Activated CD8-positive, alpha-beta T cell treated with anti-CD3 and anti-CD28 coated beads for 36 hours (primary cell): ENCODE measurements around the gene REL. TPM values are rescaled to one million over a fixed set of nuclear protein-coding genes. Genes with fewer than 3 reads are reported as not detected.
"Not testable (repeated sequence)": the region's sequence is repeated elsewhere in the genome, so short reads cannot be mapped to it uniquely, and the experiment has no call there.

Experiments used
- ATAC-seq: fragments of 200-7000 bp; cut with Tn5 transposase; one replicate; pipeline ENCODE4 v1.10.0; 2021; ENCODE audit warnings: mild to moderate bottlenecking, moderate library complexity
- CTCF ChIA-PET: fragments of 350-600 bp; sonication (Branson Sonifier 250); formaldehyde crosslinking; loops from one replicate; lab custom pipeline; 2021; ENCODE audit warnings: antibody characterized with exemption; lab: Charles Lee
- POLR2A ChIA-PET: fragments of 350-600 bp; sonication (Branson Sonifier 250); formaldehyde crosslinking; loops from one replicate; lab custom pipeline; 2021; ENCODE audit warnings: antibody characterized with exemption; lab: Charles Lee
- DNase-seq: peaks from one replicate; pipeline ENCODE4 v3.0.0-alpha.2; 2020
- H3K27ac Mint-ChIP-seq: one replicate; pipeline ENCODE4 v1.8.0; 2021; ENCODE audit warnings: mild to moderate bottlenecking, mixed read lengths
- H3K27me3 Mint-ChIP-seq: one replicate; pipeline ENCODE4 v1.8.0; 2021; ENCODE audit warnings: mixed read lengths
- H3K36me3 Mint-ChIP-seq: one replicate; pipeline ENCODE4 v1.8.0; 2021; ENCODE audit warnings: low read depth, mixed read lengths
- H3K4me1 Mint-ChIP-seq: one replicate; pipeline ENCODE4 v1.8.0; 2021; ENCODE audit warnings: low read depth, mixed read lengths
- H3K4me3 Mint-ChIP-seq: one replicate; pipeline ENCODE4 v1.8.0; 2021; ENCODE audit warnings: mild to moderate bottlenecking, moderate library complexity, mixed read lengths
- H3K9me3 Mint-ChIP-seq: one replicate; pipeline ENCODE4 v1.8.0; 2021; ENCODE audit warnings: mixed read lengths
- intact Hi-C: fragments of 100-400 bp; cut with micrococcal nuclease; formaldehyde crosslinking; loops from one replicate; pipeline ENCODE4 v1.10.0; 2022
- total RNA-seq, 2 experiments: library from RNA; stranded (reverse); gene quantifications; one replicate each; pipeline ENCODE4 v1.2.3, GENCODE V29; 2021
- TF ChIP-seq, protein P1 (sequence below): fragments of 200-600 bp; IDR thresholded peaks from one replicate; pipeline ENCODE4 v1.8.0; 2022; ENCODE audit warnings: antibody characterized with exemption, mild to moderate bottlenecking

REL gene
- total RNA-seq, 2 experiments from 2014 or later, result 84.7 to 85.3 TPM

DNA sequence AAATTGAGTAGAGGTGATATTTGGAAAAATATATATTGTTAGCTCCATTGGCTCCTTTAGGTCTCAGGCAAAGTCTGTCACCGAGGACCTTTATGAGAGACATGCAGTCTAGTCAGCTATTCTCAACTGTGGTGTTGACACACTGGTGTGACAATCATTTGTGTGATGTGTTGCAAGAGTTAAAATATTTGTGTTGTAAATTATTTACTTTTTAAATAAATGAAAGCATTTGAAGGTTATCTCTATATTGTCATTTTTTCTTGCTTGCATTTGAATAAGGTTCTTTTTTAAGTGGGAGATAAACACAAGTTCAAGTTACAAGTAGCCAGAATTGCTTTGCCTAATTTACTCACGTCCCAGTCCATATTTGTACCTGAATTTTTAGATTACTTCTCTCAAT lies 4.3 kb downstream of the REL start:
- Mint-ChIP-seq H3K27me3 (no peaks in the 10 kb centered on the region), H3K36me3 (peaks cover 69% of the 10 kb centered on the region), H3K4me3 (peak overlapping the region; percentile 95), H3K9me3 (peaks cover 1% of the 10 kb centered on the region), H3K4me1 (peaks cover 45% of the 10 kb centered on the region), H3K27ac (peak overlapping the region; percentile 94)
- ATAC-seq (no peak), DNase-seq (no peak)
- TF ChIP-seq, protein P1, sequence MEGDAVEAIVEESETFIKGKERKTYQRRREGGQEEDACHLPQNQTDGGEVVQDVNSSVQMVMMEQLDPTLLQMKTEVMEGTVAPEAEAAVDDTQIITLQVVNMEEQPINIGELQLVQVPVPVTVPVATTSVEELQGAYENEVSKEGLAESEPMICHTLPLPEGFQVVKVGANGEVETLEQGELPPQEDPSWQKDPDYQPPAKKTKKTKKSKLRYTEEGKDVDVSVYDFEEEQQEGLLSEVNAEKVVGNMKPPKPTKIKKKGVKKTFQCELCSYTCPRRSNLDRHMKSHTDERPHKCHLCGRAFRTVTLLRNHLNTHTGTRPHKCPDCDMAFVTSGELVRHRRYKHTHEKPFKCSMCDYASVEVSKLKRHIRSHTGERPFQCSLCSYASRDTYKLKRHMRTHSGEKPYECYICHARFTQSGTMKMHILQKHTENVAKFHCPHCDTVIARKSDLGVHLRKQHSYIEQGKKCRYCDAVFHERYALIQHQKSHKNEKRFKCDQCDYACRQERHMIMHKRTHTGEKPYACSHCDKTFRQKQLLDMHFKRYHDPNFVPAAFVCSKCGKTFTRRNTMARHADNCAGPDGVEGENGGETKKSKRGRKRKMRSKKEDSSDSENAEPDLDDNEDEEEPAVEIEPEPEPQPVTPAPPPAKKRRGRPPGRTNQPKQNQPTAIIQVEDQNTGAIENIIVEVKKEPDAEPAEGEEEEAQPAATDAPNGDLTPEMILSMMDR, result no peak
- intact Hi-C loops, result loop anchor here (10.0 kb wide), 1 partner anchor 109 kb away; no protein-coding TSS in a partner anchor
- ChIA-PET POLR2A (interaction anchor here (0.7 to 1.4 kb wide), 2 partner anchors 72 to 130 kb away, joined by 3 to 4 read pairs; partner anchors contain the start of gene PAPOLG), CTCF (interaction anchor here (2.3 kb wide), 1 partner anchor 67 kb away, joined by 11 read pairs; no protein-coding TSS in a partner anchor)

DNA sequence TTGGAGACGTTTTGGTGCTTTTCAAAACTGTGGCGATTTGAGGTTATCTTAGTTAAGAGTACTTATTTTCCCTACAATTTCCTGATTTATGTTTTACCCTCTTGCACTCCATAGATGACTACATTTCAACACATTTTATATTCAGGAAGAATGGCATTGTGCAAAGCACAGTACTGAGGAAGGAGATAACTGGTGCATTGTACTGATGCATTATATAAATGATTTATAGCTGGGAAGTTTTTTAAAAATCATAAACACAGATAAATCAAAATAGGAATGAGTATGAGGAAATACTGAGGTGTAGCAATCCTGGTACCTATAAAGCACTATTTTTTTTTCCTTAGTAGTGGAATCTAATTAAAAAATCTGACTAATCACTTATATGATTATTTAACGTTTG lies 5.6 kb downstream of the REL start:
- Mint-ChIP-seq H3K9me3 (peaks cover 1% of the 10 kb centered on the region), H3K27me3 (no peaks in the 10 kb centered on the region), H3K4me3 (peak overlapping the region; percentile 73), H3K27ac (peak overlapping the region; percentile 69), H3K4me1 (peaks cover 57% of the 10 kb centered on the region), H3K36me3 (peaks cover 76% of the 10 kb centered on the region)
- ATAC-seq (no peak), DNase-seq (no peak)
- TF ChIP-seq, protein P1, result no peak
- ChIA-PET CTCF (interaction anchor here (1.2 to 2.3 kb wide), 4 partner anchors 69 to 181 kb away, joined by 3 to 11 read pairs (median 4); no protein-coding TSS in a partner anchor), POLR2A (interaction anchor here (0.7 to 1.9 kb wide), 4 partner anchors 17 to 77 kb away, joined by 3 to 6 read pairs (median 4); no protein-coding TSS in a partner anchor)
- intact Hi-C loops, result loop anchor here (10.0 kb wide), 1 partner anchor 108 kb away; no protein-coding TSS in a partner anchor

DNA sequence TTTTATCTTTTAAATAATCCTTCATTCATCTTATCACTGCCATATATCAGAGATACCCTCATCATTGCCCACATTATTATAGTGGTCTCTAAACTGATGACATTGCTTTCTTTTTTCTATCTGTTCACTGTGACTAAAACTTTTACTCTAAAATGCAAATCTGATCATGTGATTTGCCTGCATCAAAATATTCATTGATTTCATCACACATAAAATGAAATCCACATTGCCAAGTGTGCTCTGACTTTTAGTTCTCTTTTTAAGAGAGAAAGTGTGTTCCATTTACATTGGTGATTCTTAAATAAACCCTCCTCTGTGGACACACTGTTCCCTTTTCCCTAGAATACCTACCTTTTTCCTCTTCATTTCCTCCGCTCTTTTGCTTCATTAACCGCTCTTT lies 7.5 kb downstream of the REL start:
- CTCF ChIA-PET, result no interaction called here
- intact Hi-C loops, result loop anchor here (10.0 kb wide), 1 partner anchor 106 kb away; no protein-coding TSS in a partner anchor
- H3K27me3 Mint-ChIP-seq, result no peaks in the 10 kb centered on the region
- POLR2A ChIA-PET, result no interaction called here
- TF ChIP-seq, protein P1, result no peak
- H3K9me3 Mint-ChIP-seq, result peaks cover 1% of the 10 kb centered on the region
- peak overlapping the region; percentile 60 for H3K27ac Mint-ChIP-seq
- H3K4me3 Mint-ChIP-seq, result peak overlapping the region; percentile 44
- H3K36me3 Mint-ChIP-seq, result peaks cover 72% of the 10 kb centered on the region
- ATAC-seq (no peak), DNase-seq (no peak)
- H3K4me1 Mint-ChIP-seq, result peaks cover 65% of the 10 kb centered on the region

DNA sequence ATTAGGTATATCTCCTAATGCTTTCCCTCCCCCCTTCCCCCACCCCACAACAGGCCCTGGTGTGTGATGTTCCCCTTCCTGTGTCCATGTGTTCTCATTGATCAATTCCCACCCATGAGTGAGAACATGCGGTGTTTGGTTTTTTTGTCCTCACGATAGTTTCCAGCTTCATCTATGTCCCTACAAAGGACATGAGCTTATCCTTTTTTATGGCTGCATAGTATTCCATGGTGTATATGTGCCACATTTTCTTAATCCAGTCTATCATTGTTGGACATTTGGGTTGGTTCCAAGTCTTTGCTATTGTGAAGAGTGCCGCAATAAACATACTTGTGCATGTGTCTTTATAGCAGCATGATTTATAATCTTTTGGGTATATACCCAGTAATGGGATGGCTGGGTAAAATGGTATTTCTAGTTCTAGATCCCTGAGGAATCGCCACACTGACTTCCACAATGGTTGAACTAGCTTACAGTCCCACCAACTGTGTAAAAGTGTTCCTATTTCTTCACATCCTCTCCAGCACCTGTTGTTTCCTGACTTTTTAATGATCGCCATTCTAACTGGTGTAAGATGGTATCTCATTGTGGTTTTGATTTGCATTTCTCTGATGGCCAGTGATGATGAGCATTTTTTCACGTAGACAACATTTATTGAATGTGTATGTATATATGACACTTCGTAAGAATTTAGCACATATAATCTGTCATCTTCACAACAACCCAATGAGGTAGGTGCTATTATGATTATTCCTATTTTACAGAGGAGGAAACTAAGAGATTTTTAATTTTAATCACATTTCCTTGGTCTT lies 8.4 kb downstream of the REL start:
- Mint-ChIP-seq H3K4me1 (peaks cover 69% of the 10 kb centered on the region), H3K36me3 (peaks cover 75% of the 10 kb centered on the region), H3K4me3 (peak overlapping the region; percentile 56), H3K27ac (peak overlapping the region; percentile 82)
- ATAC-seq, DNase-seq, H3K9me3 Mint-ChIP-seq, H3K27me3 Mint-ChIP-seq: not testable (repeated sequence)
- CTCF ChIA-PET, result interaction anchor here (1.3 kb wide), 1 partner anchor 84 kb away, joined by 3 read pairs; no protein-coding TSS in a partner anchor
- POLR2A ChIA-PET, result interaction anchor here (1.5 kb wide), 1 partner anchor 8 kb away, joined by 8 read pairs; the partner anchor contains the start of gene REL
- intact Hi-C loops, result loop anchor here (10.0 kb wide), 1 partner anchor 105 kb away; no protein-coding TSS in a partner anchor

DNA sequence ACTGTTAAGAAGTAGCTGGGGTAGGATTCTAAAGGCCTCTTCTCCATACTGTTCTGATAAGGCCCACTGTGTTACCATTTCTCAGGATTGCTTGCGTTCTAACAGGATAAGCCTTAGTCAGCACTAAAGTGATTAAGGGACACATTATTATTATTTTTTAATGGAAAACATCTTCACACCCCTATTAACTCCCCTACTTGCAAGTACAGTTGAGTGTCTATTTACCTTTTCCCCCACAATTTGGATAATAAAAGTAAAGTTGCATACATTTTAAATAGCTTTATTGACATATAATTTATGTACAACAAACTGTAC lies 9.0 kb downstream of the REL start:
- CTCF ChIA-PET, result interaction anchor here (1.3 kb wide), 1 partner anchor 85 kb away, joined by 3 read pairs; no protein-coding TSS in a partner anchor
- ATAC-seq (no peak), DNase-seq (no peak)
- peaks cover 1% of the 10 kb centered on the region for H3K9me3 Mint-ChIP-seq
- H3K36me3 Mint-ChIP-seq, result peaks cover 72% of the 10 kb centered on the region
- H3K27me3 Mint-ChIP-seq, result no peaks in the 10 kb centered on the region
- POLR2A ChIA-PET, result interaction anchor here (1.5 kb wide), 1 partner anchor 9 kb away, joined by 8 read pairs; the partner anchor contains the start of gene REL
- peaks cover 68% of the 10 kb centered on the region for H3K4me1 Mint-ChIP-seq
- TF ChIP-seq, protein P1, result no peak
- peak overlapping the region; percentile 82 for H3K27ac Mint-ChIP-seq
- intact Hi-C loops, result no loop called here
- H3K4me3 Mint-ChIP-seq, result peak overlapping the region; percentile 56
